GM23338 (cell line): ENCODE data around the gene MAP1LC3B2. TPM values are rescaled to one million over a fixed set of nuclear protein-coding genes. Genes with fewer than 3 reads are reported as not detected.

Experiments
- ATAC-seq: fragments of 200-7000 bp; cut with Tn5 transposase; 3 replicates; pipeline ENCODE4 v1.9.1; 2020
- DNase-seq: peaks from one replicate; pipeline ENCODE4 v3.0.0-alpha.2; 2015; ENCODE audit warnings: low spot score
- H2AFZ ChIP-seq: fragments of 200-600 bp; sonication (generic); 2 replicates; pipeline ENCODE4 v1.8.0; 2016; ENCODE audit warnings: antibody characterized with exemption, mild to moderate bottlenecking, moderate library complexity
- H3F3A ChIP-seq: fragments of 200-600 bp; sonication (generic); replicated peaks from 2 replicates; pipeline ENCODE4 v1.8.0; 2017; ENCODE audit warnings: antibody characterized with exemption, mixed run types, low read depth
- H3K27ac ChIP-seq: fragments of 200-600 bp; sonication (generic); 2 replicates; pipeline ENCODE4 v1.6.1; 2016; ENCODE audit warnings: low read depth
- H3K27me3 ChIP-seq: fragments of 200-600 bp; sonication (generic); 2 replicates; pipeline ENCODE4 v1.8.0; 2016; ENCODE audit warnings: mild to moderate bottlenecking, mixed run types, moderate library complexity; ENCODE audit not compliant: insufficient read depth
- H3K36me3 ChIP-seq: fragments of 200-600 bp; sonication (generic); 2 replicates; pipeline ENCODE4 v1.8.0; 2016; ENCODE audit warnings: mild to moderate bottlenecking; ENCODE audit not compliant: insufficient read depth
- H3K4me1 ChIP-seq: fragments of 200-600 bp; sonication (generic); 2 replicates; pipeline ENCODE4 v1.8.0; 2016; ENCODE audit warnings: mild to moderate bottlenecking, moderate library complexity; ENCODE audit not compliant: insufficient read depth
- H3K4me2 ChIP-seq: fragments of 200-600 bp; sonication (generic); 2 replicates; pipeline ENCODE4 v1.7.1; 2017; ENCODE audit warnings: mixed run types
- H3K4me3 ChIP-seq: fragments of 200-600 bp; sonication (generic); 2 replicates; pipeline ENCODE4 v1.6.1; 2016; ENCODE audit warnings: mixed run types
- H3K79me2 ChIP-seq: fragments of 200-600 bp; sonication (generic); replicated peaks from 2 replicates; pipeline ENCODE4 v1.8.0; 2017; ENCODE audit warnings: mild to moderate bottlenecking; ENCODE audit not compliant: insufficient read depth
- H3K9me2 ChIP-seq: fragments of 200-600 bp; sonication (generic); 2 replicates; pipeline ENCODE4 v1.8.0; 2017; ENCODE audit not compliant: insufficient read depth
- H4K20me1 ChIP-seq: fragments of 200-600 bp; sonication (generic); replicated peaks from 2 replicates; pipeline ENCODE4 v1.8.0; 2017; ENCODE audit warnings: mild to moderate bottlenecking; ENCODE audit not compliant: insufficient read depth
- H3K27ac Mint-ChIP-seq: 2 replicates; pipeline ENCODE4 v1.8.0; 2020; ENCODE audit warnings: inconsistent platforms, mild to moderate bottlenecking, moderate library complexity, mixed read lengths
- H3K27me3 Mint-ChIP-seq: 3 replicates; pipeline ENCODE4 v1.8.0; 2022; ENCODE audit warnings: low read depth, mild to moderate bottlenecking, moderate library complexity, mixed read lengths, inconsistent platforms; ENCODE audit not compliant: insufficient read depth, poor library complexity
- H3K36me3 Mint-ChIP-seq: 3 replicates; pipeline ENCODE4 v1.8.0; 2021; ENCODE audit warnings: low read depth, mild to moderate bottlenecking, inconsistent platforms, moderate library complexity, mixed read lengths
- H3K4me1 Mint-ChIP-seq: 3 replicates; pipeline ENCODE4 v1.8.0; 2020; ENCODE audit warnings: mild to moderate bottlenecking, inconsistent platforms, mixed read lengths
- H3K4me3 Mint-ChIP-seq: 3 replicates; pipeline ENCODE4 v1.8.0; 2021; ENCODE audit warnings: moderate library complexity, mild to moderate bottlenecking, inconsistent platforms, mixed read lengths
- H3K9me3 Mint-ChIP-seq: 3 replicates; pipeline ENCODE4 v1.8.0; 2020; ENCODE audit warnings: moderate library complexity, mild to moderate bottlenecking, inconsistent platforms, mixed read lengths
- REST ChIP-seq: IDR thresholded peaks from one replicate; pipeline ENCODE4 v1.6.1; 2018; ENCODE audit warnings: antibody characterized with exemption; ENCODE audit not compliant: unreplicated experiment
- ZNF331 ChIP-seq: fragments of 250-450 bp; sonication (Bioruptor Pico); IDR thresholded peaks from 2 replicates; pipeline ENCODE4 v1.5.0; 2020; ENCODE audit warnings: low read depth, mild to moderate bottlenecking, moderate library complexity
- ZNF462 ChIP-seq: fragments of 250-450 bp; sonication (Bioruptor Pico); IDR thresholded peaks from 2 replicates; pipeline ENCODE4 v1.5.0; 2020; ENCODE audit warnings: mild to moderate bottlenecking, moderate library complexity
- polyA plus RNA-seq: library from polyadenylated mRNA; unstranded; fragments of >200 nt; fragmentation: Nextera tagmentation; extraction: Ambion mirVana; gene quantifications from 2 replicates; pipeline ENCODE4 v1.2.1, GENCODE V29; 2016
- total RNA-seq: library from RNA; depleted of rRNA; stranded (reverse); fragments of >200 nt; shearing (Covaris generic); gene quantifications from 2 replicates; pipeline ENCODE4 v1.2.3, GENCODE V29; 2014

Gene MAP1LC3B2
- total and polyA plus RNA-seq, 2 experiments from 2014 or later, result 1.3 to 6.7 TPM

- no peak for TF ChIP-seq ZNF462 (CRISPR knock-in tag)
Observed at GRCh38 chr12:116545144-116545543, 14.0 kb upstream of the MAP1LC3B2 start (continued).

GRCh38 chr12:116545936-116546335 lies 13.2 kb upstream of the MAP1LC3B2 start:
- no peaks in the 10 kb centered on the region for H3K9me2 ChIP-seq
- peaks cover 13% of the 10 kb centered on the region for H3K4me1 Mint-ChIP-seq
- no peaks in the 10 kb centered on the region for H3K9me3 Mint-ChIP-seq
- no peak overlapping the region for H3K27ac Mint-ChIP-seq
- no peak overlapping the region for H3K4me3 Mint-ChIP-seq
- H3K36me3 ChIP-seq, result no peaks in the 10 kb centered on the region
- H3K4me1 ChIP-seq, result peaks cover 4% of the 10 kb centered on the region; the same call in 1 of the 2 replicates
- H3K79me2 ChIP-seq, result no peaks in the 10 kb centered on the region
- no peaks in the 10 kb centered on the region for H3F3A ChIP-seq
- ATAC-seq (no peak; the same call in 2 of the 3 replicates), DNase-seq (no peak)
- H2AFZ ChIP-seq, result peak overlapping the region; percentile 38; the same call in 1 of the 2 replicates
- no peaks in the 10 kb centered on the region for H3K27me3 ChIP-seq
- no peak overlapping the region for H3K27ac ChIP-seq
- peaks cover 4% of the 10 kb centered on the region for H3K27me3 Mint-ChIP-seq
- no peak overlapping the region for H3K4me3 ChIP-seq
- H3K36me3 Mint-ChIP-seq, result no peaks in the 10 kb centered on the region
- no peaks in the 10 kb centered on the region for H4K20me1 ChIP-seq
- H3K4me2 ChIP-seq, result no peak overlapping the region
- TF ChIP-seq ZNF462 (CRISPR knock-in tag), result no peak
- TF ChIP-seq ZNF331 (CRISPR knock-in tag), result no peak
- no peak for TF ChIP-seq REST
